ENCODE measurements around the gene PLVAP. TPM values are rescaled to one million over a fixed set of nuclear protein-coding genes. Genes with fewer than 3 reads are reported as not detected.

Gene PLVAP
- total and polyA plus RNA-seq, 2 experiments from 2014 or later, result not detected

- ATAC-seq (no peak), DNase-seq (ENCODE audit: low spot score) (no peak)
- Histone ChIP-seq H4K20me1 (replicated peaks; ENCODE audit: insufficient read depth) (no peaks in the 10 kb centered on the region), H3K4me1 (ENCODE audit: insufficient read depth) (peaks cover 18% of the 10 kb centered on the region; the same call in 1 of the 2 replicates), H3K27ac (ENCODE audit: low read depth) (no peak overlapping the region), H3K27me3 (ENCODE audit: insufficient read depth) (no peaks in the 10 kb centered on the region), H3K4me2 (0 out of 2 replicates have a peak overlapping the region, but pooled peaks have one; percentile 84), H2AFZ (no peak overlapping the region), H3F3A (replicated peaks; ENCODE audit: low read depth) (peaks cover 14% of the 10 kb centered on the region), H3K4me3 (no peak overlapping the region), H3K79me2 (replicated peaks; ENCODE audit: insufficient read depth) (no peaks in the 10 kb centered on the region), H3K9me2 (ENCODE audit: insufficient read depth) (no peaks in the 10 kb centered on the region), H3K36me3 (ENCODE audit: insufficient read depth) (no peaks in the 10 kb centered on the region)
- Mint-ChIP-seq H3K4me1 (peaks cover 35% of the 10 kb centered on the region), H3K36me3 (ENCODE audit: low read depth) (peaks cover 30% of the 10 kb centered on the region), H3K27ac (no peak overlapping the region), H3K27me3 (ENCODE audit: insufficient read depth, low read depth, poor library complexity) (peaks cover 28% of the 10 kb centered on the region), H3K4me3 (peak overlapping the region; percentile 42; the same call in 1 of the 3 replicates), H3K9me3 (peaks cover 5% of the 10 kb centered on the region; the same call in 2 of the 3 replicates)
- TF ChIP-seq ETS1 (IDR thresholded peaks at IDR 0.05), result no peak
- TF ChIP-seq CTCF (conservative IDR thresholded peaks at IDR 0.05; ENCODE audit: low read depth in 2 of 2), result no peak
Measured at GRCh38 chr19:17335575-17335974, 41.6 kb downstream of the PLVAP start.

DNA sequence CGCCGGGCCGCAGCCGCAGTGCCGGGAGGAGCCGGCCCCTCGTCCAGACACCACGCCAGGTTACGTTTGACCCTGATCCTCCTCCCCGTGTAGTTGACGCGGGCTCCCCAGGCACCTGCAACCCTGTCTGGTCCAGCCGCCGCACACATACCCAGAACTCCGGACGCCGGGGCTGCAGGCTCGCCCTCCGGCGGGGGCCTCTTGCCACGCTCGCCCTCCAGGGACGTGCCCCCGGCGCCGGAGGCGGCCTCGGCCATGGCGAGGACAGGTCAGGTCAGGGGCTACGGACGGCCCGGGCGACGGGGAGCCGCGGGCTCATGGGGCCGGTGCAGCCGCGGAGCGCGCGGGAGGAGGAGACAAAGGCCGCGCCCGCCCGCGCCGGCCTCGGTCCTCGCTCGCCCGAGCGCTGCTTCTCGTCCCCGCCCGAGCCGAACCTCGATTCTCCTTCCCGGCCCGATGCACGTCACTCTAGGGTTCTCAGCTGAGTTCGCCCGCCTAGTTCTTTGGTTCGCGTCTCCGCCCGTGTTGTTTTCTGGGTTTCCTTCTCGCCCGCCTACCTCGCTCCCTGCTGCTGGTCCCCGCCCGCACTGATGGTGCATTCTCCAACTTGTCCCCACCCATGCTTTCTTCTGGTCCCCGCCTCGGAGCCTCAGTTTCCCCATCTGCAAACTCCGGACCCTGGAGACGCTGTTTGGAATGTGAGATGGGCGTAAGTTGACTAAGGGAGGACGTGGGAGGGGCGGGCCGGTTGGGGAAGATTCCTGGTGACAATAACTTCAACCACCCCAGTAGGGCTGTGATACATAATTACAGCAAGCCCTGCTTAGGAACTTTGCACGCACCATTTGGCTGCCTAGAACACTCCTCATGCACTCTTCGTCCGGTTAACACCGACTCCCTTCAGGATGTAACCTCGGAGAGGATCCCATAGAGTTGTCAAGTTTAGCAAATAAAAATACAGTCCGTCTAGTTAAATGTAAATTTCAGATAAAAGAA is 42.4 kb downstream of the PLVAP start, which contains the start of gene ANO8:
TSS of gene ANO8 (minus strand) at position 442 of the 996 bp plus-strand sequence. CDS start at position 257, 185 bp downstream.
- peaks cover 14% of the 10 kb centered on the region for H3F3A ChIP-seq (replicated peaks; ENCODE audit: low read depth)
- H3K9me3 Mint-ChIP-seq, result peaks cover 5% of the 10 kb centered on the region; the same call in 2 of the 3 replicates
- ATAC-seq (peak; percentile 38), DNase-seq (ENCODE audit: low spot score) (peak; percentile 100)
- H3K4me1 Mint-ChIP-seq, result peaks cover 32% of the 10 kb centered on the region
- no peaks in the 10 kb centered on the region for H3K9me2 ChIP-seq (ENCODE audit: insufficient read depth)
- TF ChIP-seq POLR2AphosphoS5 (IDR thresholded peaks at IDR 0.05; ENCODE audit: low read depth) (0 out of 2 replicates have a peak, but pooled peaks have one; percentile 34), EZH2phosphoT487 (IDR thresholded peaks at IDR 0.05; ENCODE audit: unreplicated experiment) (no peak), CREB1 (CRISPR knock-in tag; IDR thresholded peaks at IDR 0.05; ENCODE audit: low read depth) (peak; percentile 90)
- peak within 1 kb of the TSS; percentile 84 for H2AFZ ChIP-seq
- H4K20me1 ChIP-seq (replicated peaks; ENCODE audit: insufficient read depth), result no peaks in the 10 kb centered on the region
- peaks cover 32% of the 10 kb centered on the region for H3K36me3 Mint-ChIP-seq (ENCODE audit: low read depth)
- peak within 1 kb of the TSS; percentile 94 for H3K4me3 ChIP-seq
- H3K36me3 ChIP-seq (ENCODE audit: insufficient read depth), result no peaks in the 10 kb centered on the region
- no peak within 1 kb of the TSS for H3K27ac ChIP-seq (ENCODE audit: low read depth)
- peaks cover 14% of the 10 kb centered on the region; the same call in 1 of the 2 replicates for H3K4me1 ChIP-seq (ENCODE audit: insufficient read depth)
- H3K79me2 ChIP-seq (replicated peaks; ENCODE audit: insufficient read depth), result no peaks in the 10 kb centered on the region
- peaks cover 24% of the 10 kb centered on the region for H3K27me3 Mint-ChIP-seq (ENCODE audit: insufficient read depth, low read depth, poor library complexity)
- peak within 1 kb of the TSS; percentile 88 for H3K4me3 Mint-ChIP-seq
- H3K4me2 ChIP-seq, result peak within 1 kb of the TSS; percentile 84
- H3K27ac Mint-ChIP-seq, result peak within 1 kb of the TSS; percentile 78; the same call in 1 of the 2 replicates
- peaks cover 5% of the 10 kb centered on the region; the same call in 1 of the 2 replicates for H3K27me3 ChIP-seq (ENCODE audit: insufficient read depth)
